GM13976 (cell line): Measurements from ENCODE around the gene SLC25A36.

Experiments
- DNase-seq: peaks from one replicate; pipeline ENCODE4 v3.0.0; 2012; ENCODE audit warnings: low spot score
- CTCF ChIP-seq: IDR thresholded peaks from 2 replicates; pipeline ENCODE4 v1.5.1; 2012; ENCODE audit warnings: borderline replicate concordance, mild to moderate bottlenecking; ENCODE audit not compliant: insufficient read depth; ENCODE audit errors: extremely low read depth, missing control alignments, control extremely low read depth
- in situ Hi-C: fragments of 300-500 bp; cut with MboI; formaldehyde crosslinking; loops from one replicate; pipeline ENCODE4 v1.12.0; 2022; ENCODE audit warnings: low sequenced_read_pairs, mixed read lengths, inconsistent platforms; ENCODE audit not compliant: unreplicated experiment

Gene SLC25A36

DNA sequence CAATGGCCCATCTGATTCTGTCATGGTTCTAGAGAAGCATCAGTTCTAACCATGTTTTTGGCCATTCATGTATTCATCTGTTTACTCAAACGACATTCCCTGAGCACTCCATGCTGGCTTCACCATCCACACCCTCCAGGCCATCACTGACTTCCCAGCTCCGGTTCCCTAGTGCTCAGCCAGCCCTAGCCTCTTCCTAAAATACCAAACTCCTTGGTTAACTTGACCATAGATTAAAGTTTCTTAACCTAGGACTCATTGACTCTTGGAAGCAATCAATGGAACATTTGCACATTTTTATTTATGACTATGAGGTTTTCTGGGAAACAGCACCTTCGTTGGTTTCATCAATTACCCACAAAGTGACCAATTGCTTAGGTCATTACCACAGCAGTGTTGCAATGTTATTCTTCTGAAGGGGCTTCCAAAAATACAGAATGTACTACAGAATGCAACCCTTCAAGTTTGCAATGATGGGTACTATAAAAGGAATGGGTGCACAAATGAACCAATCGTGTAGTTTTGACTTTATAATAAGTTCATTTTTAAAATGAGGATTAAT is 27.2 kb upstream of the SLC25A36 start:
- in situ Hi-C loops: loop anchor here (25.0 kb wide), 1 partner anchor 198 kb away; no protein-coding TSS in a partner anchor
- no peak for TF ChIP-seq CTCF
- DNase-seq: no peak

DNA sequence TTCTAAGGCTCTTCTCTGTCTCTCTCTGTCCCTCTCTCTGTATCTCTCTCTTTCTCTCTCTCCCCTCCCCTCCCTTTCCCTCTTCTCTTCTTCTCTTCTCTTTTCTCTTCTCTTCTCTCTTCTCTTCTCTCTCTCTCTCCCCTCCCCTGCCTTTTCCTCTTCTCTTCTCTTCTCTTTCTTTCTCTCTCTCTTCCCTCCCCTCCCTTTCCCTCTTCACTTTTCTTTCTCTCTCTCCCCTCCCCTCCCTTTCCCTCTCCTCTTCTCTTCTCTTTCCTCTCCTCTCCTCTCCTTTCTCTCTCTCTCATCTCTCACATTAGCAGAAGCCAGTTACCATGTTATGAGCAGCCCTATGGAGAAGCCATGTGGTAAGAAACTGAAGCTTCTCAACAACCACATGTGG is 25.0 kb upstream of the SLC25A36 start:
- DNase-seq: no peak
- no peak for TF ChIP-seq CTCF
- in situ Hi-C loops: loop anchor here (25.0 kb wide), 1 partner anchor 196 kb away; no protein-coding TSS in a partner anchor

GRCh38 chr3:140917772-140918171 is 23.9 kb upstream of the SLC25A36 start:
- TF ChIP-seq CTCF: no peak
- in situ Hi-C loops: loop anchor here (25.0 kb wide), 1 partner anchor 195 kb away; no protein-coding TSS in a partner anchor
- no peak for DNase-seq

DNA sequence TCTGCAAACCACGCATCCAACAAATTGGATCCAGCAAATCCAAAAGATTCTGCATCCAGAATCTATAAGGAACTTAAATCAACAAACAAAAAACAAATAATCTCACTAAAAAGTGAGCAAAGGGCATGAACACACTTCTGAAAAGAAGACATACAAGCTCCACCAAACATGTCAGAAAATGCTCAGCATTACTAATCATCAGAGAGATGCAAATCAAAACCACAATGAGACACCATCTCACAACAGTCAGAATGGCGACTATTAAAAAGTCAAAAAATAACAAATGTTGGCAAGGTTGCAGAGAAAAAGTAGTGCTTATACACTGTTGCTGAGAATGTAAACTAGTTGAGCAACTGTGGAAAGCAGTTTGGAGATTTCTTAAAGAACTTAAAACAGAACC is 21.6 kb upstream of the SLC25A36 start:
- no peak for TF ChIP-seq CTCF
- no peak for DNase-seq
- in situ Hi-C loops: loop anchor here (25.0 kb wide), 1 partner anchor 192 kb away; no protein-coding TSS in a partner anchor

DNA sequence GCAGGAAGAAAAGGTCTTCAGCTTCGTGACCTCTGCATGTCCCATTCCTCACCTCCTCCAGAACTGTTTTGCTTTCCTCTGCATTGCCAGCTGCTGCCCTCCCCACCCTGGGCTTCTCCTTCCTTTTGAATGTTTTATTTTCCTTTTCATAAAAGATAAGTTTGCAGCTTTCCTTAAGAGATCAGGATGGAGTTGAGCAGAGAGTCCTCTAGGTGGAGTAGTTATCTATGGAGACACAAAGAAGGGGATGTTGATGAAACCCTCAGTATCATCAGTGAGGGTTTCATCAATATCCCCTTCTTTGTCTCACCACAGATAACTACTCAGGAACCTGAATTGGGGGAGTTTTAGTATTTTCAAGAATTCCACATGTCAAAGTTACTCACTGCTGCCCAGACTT is 19.0 kb upstream of the SLC25A36 start:
- peak; percentile 32 for TF ChIP-seq CTCF
- DNase-seq: peak; percentile 32
- in situ Hi-C loops: loop anchor here (25.0 kb wide), 1 partner anchor 190 kb away; no protein-coding TSS in a partner anchor

- DNase-seq: no peak
- no peak for TF ChIP-seq CTCF
- in situ Hi-C loops: loop anchor here (25.0 kb wide), 1 partner anchor 188 kb away; no protein-coding TSS in a partner anchor
Measured at GRCh38 chr3:140924097-140924873, 17.4 kb upstream of the SLC25A36 start.
